H9 (cell line): ENCODE measurements around the gene LIN7C. TPM values are rescaled to one million over a fixed set of nuclear protein-coding genes. Genes with fewer than 3 reads are reported as not detected.

Experiments used
- DNase-seq: peaks from one replicate; pipeline ENCODE4 v3.0.0-alpha.2; 2017
- H2AFZ ChIP-seq: one replicate; pipeline ENCODE4 v1.6.1; 2013; ENCODE audit warnings: mild to moderate bottlenecking, low read length, control low read depth, moderate library complexity
- H2AK5ac ChIP-seq: 2 replicates; pipeline ENCODE4 v1.6.1; 2013; ENCODE audit warnings: low read length, control low read depth, mixed read lengths; ENCODE audit not compliant: insufficient read length
- H2BK120ac ChIP-seq: one replicate; pipeline ENCODE4 v1.6.1; 2013; ENCODE audit warnings: low read depth, mild to moderate bottlenecking, low read length, control low read depth, inconsistent platforms; ENCODE audit not compliant: poor library complexity, severe bottlenecking
- H2BK12ac ChIP-seq: 2 replicates; pipeline ENCODE4 v1.6.1; 2013; ENCODE audit warnings: low read length, control low read depth, mixed read lengths, low read depth; ENCODE audit not compliant: insufficient read length
- H2BK15ac ChIP-seq: 2 replicates; pipeline ENCODE4 v1.6.1; 2013; ENCODE audit warnings: low read depth, low read length, control low read depth
- H2BK20ac ChIP-seq: one replicate; pipeline ENCODE4 v1.6.1; 2013; ENCODE audit warnings: low read depth, mild to moderate bottlenecking, low read length, control low read depth, inconsistent platforms; ENCODE audit not compliant: poor library complexity, severe bottlenecking
- H2BK5ac ChIP-seq: 2 replicates; pipeline ENCODE4 v1.6.1; 2013; ENCODE audit warnings: low read length, control low read depth, mixed read lengths; ENCODE audit not compliant: insufficient read length
- H3K14ac ChIP-seq: 2 replicates; pipeline ENCODE4 v1.6.1; 2013; ENCODE audit warnings: low read length, control low read depth; ENCODE audit not compliant: insufficient read depth
- H3K18ac ChIP-seq: 2 replicates; pipeline ENCODE4 v1.6.1; 2013; ENCODE audit warnings: low read depth, mild to moderate bottlenecking, mixed read lengths, low read length, control low read depth; ENCODE audit not compliant: insufficient read length
- H3K23ac ChIP-seq: 2 replicates; pipeline ENCODE4 v1.6.1; 2013; ENCODE audit warnings: low read length, control low read depth, mixed read lengths, low read depth; ENCODE audit not compliant: insufficient read length
- H3K23me2 ChIP-seq: 2 replicates; pipeline ENCODE4 v1.6.1; 2013; ENCODE audit warnings: low read depth, mild to moderate bottlenecking, mixed read lengths, low read length, control low read depth; ENCODE audit not compliant: insufficient read length, poor library complexity, severe bottlenecking
- H3K27ac ChIP-seq: 2 replicates; pipeline ENCODE4 v1.5.1; 2013; ENCODE audit warnings: low read length, control low read depth, mixed read lengths, low read depth; ENCODE audit not compliant: insufficient read length
- H3K27me3 ChIP-seq: 2 replicates; pipeline ENCODE4 v1.6.1; 2013; ENCODE audit warnings: low read length, control low read depth, inconsistent platforms; ENCODE audit not compliant: insufficient read depth
- H3K4ac ChIP-seq: 2 replicates; pipeline ENCODE4 v1.6.1; 2013; ENCODE audit warnings: low read depth, mild to moderate bottlenecking, control low read depth, inconsistent platforms, low read length, moderate library complexity
- H3K4me1 ChIP-seq: 2 replicates; pipeline ENCODE4 v1.6.1; 2013; ENCODE audit warnings: low read length, control low read depth, inconsistent platforms; ENCODE audit not compliant: insufficient read depth
- H3K4me2 ChIP-seq: 2 replicates; pipeline ENCODE4 v1.6.1; 2013; ENCODE audit warnings: low read length, control low read depth, mixed read lengths; ENCODE audit not compliant: insufficient read length, insufficient read depth
- H3K56ac ChIP-seq: 2 replicates; pipeline ENCODE4 v1.6.1; 2013; ENCODE audit warnings: low read depth, mild to moderate bottlenecking, mixed read lengths, low read length, control low read depth; ENCODE audit not compliant: insufficient read length
- H3K79me1 ChIP-seq: 2 replicates; pipeline ENCODE4 v1.6.1; 2013; ENCODE audit warnings: low read depth, mild to moderate bottlenecking, moderate library complexity, low read length, control low read depth, inconsistent platforms; ENCODE audit not compliant: insufficient read depth, poor library complexity, severe bottlenecking
- H3K79me2 ChIP-seq: 2 replicates; pipeline ENCODE4 v1.6.1; 2013; ENCODE audit warnings: low read length, control low read depth, inconsistent platforms; ENCODE audit not compliant: insufficient read depth
- H3K9ac ChIP-seq: 2 replicates; pipeline ENCODE4 v1.6.1; 2013; ENCODE audit warnings: low read length, control low read depth, mixed read lengths; ENCODE audit not compliant: insufficient read length; ENCODE audit errors: extremely low read depth
- H3K9me3 ChIP-seq: one replicate; pipeline ENCODE4 v1.6.1; 2013; ENCODE audit warnings: low read depth, low read length, inconsistent platforms; ENCODE audit not compliant: control insufficient read depth
- H3T11ph ChIP-seq: one replicate; pipeline ENCODE4 v1.6.1; 2013; ENCODE audit warnings: mild to moderate bottlenecking, low read length, control low read depth, inconsistent platforms
- H4K20me1 ChIP-seq: one replicate; pipeline ENCODE4 v1.6.1; 2013; ENCODE audit not compliant: control insufficient read depth, insufficient read length, insufficient read depth
- H4K5ac ChIP-seq: 2 replicates; pipeline ENCODE4 v1.6.1; 2013; ENCODE audit warnings: low read depth, mild to moderate bottlenecking, mixed read lengths, low read length, control low read depth; ENCODE audit not compliant: insufficient read length
- H4K8ac ChIP-seq: replicated peaks from 2 replicates; pipeline ENCODE4 v1.6.1; 2013; ENCODE audit warnings: low read length, control low read depth, mixed read lengths, low read depth; ENCODE audit not compliant: insufficient read length
- H4K91ac ChIP-seq: 2 replicates; pipeline ENCODE4 v1.6.1; 2013; ENCODE audit warnings: low read depth, mild to moderate bottlenecking, moderate library complexity, mixed read lengths, low read length, control low read depth; ENCODE audit not compliant: insufficient read length
- H3K27ac Mint-ChIP-seq, 3 experiments: 2 replicates in 2 of 3; 3 replicates in 1 of 3; pipeline ENCODE4 v1.8.0; 2020 to 2021; ENCODE audit warnings: mixed read lengths in 3 of 3, mild to moderate bottlenecking in 1 of 3, moderate library complexity in 1 of 3
- H3K27me3 Mint-ChIP-seq: 2 replicates; pipeline ENCODE4 v1.8.0; 2021; ENCODE audit warnings: low read depth, mild to moderate bottlenecking, moderate library complexity, mixed read lengths
- H3K36me3 Mint-ChIP-seq, 3 experiments: 2 replicates in 2 of 3; 3 replicates in 1 of 3; pipeline ENCODE4 v1.8.0; 2020 to 2021; ENCODE audit warnings: low read depth in 3 of 3, mixed read lengths in 3 of 3; ENCODE audit not compliant: insufficient read depth in 1 of 3
- H3K4me1 Mint-ChIP-seq, 2 experiments: 2 replicates each; pipeline ENCODE4 v1.8.0; 2020; ENCODE audit warnings: mixed read lengths in 2 of 2
- H3K4me3 Mint-ChIP-seq, 2 experiments: 2 replicates in 1 of 2; 3 replicates in 1 of 2; pipeline ENCODE4 v1.8.0; 2020 to 2021; ENCODE audit warnings: mild to moderate bottlenecking in 2 of 2, mixed read lengths in 2 of 2, moderate library complexity in 1 of 2
- H3K9me3 Mint-ChIP-seq, 2 experiments: 2 replicates in 1 of 2; 3 replicates in 1 of 2; pipeline ENCODE4 v1.8.0; 2020; ENCODE audit warnings: mild to moderate bottlenecking in 2 of 2, mixed read lengths in 2 of 2, moderate library complexity in 1 of 2
- CTCF ChIP-seq: fragments of 200-600 bp; sonication (generic); conservative IDR thresholded peaks from 3 replicates; pipeline ENCODE4 v1.8.0; 2021; ENCODE audit warnings: antibody characterized with exemption, mild to moderate bottlenecking
- WGBS: extraction: QIAGEN DNeasy Blood & Tissue Kit; methylation state at CpG from one replicate; pipeline ENCODE4 v1.1.7; 2013; ENCODE audit warnings: missing lambda C conversion rate, low lambda C conversion rate, mixed read lengths; ENCODE audit not compliant: insufficient read length; ENCODE audit errors: extremely low coverage; 5-methylcytosine and 5-hydroxymethylcytosine counted together
- total RNA-seq: library from RNA; stranded (reverse); gene quantifications from 2 replicates; pipeline ENCODE4 v1.2.1, GENCODE V29; 2021

LIN7C gene
- total RNA-seq, 1 experiment from 2014 or later, result 40.0 TPM

- peaks cover 10% of the 10 kb centered on the region in 2 experiments; a peak in 3 of 4 replicates for H3K4me1 Mint-ChIP-seq
- Histone ChIP-seq H3K4me1 (no peaks in the 10 kb centered on the region), H3K79me2 (no peaks in the 10 kb centered on the region), H2BK20ac (no peak overlapping the region), H2AK5ac (no peak overlapping the region), H4K8ac (no peak overlapping the region), H2BK12ac (no peak overlapping the region), H3K14ac (no peak overlapping the region), H2BK120ac (no peak overlapping the region), H4K5ac (no peak overlapping the region), H3K9ac (no peak overlapping the region), H3K4ac (no peak overlapping the region), H3K27ac (no peak overlapping the region), H3K9me3 (no peaks in the 10 kb centered on the region), H3K4me2 (no peak overlapping the region), H2BK5ac (no peak overlapping the region), H4K20me1 (no peaks in the 10 kb centered on the region), H3K18ac (no peak overlapping the region), H3K23me2 (no peaks in the 10 kb centered on the region), H3K56ac (no peak overlapping the region), H4K91ac (no peak overlapping the region), H3K27me3 (no peaks in the 10 kb centered on the region), H3T11ph (no peak overlapping the region), H2BK15ac (no peak overlapping the region), H2AFZ (no peak overlapping the region), H3K79me1 (no peaks in the 10 kb centered on the region), H3K23ac (no peak overlapping the region)
- TF ChIP-seq CTCF, result no peak
- H3K36me3 Mint-ChIP-seq, result no peaks in the 10 kb centered on the region
- no peak overlapping the region for H3K27ac Mint-ChIP-seq
- H3K27me3 Mint-ChIP-seq, result peaks cover 2% of the 10 kb centered on the region; the same call in 1 of the 2 replicates
- no peaks in the 10 kb centered on the region for H3K9me3 Mint-ChIP-seq
- no CpG with 5 or more reads among the region's 2 CpGs for WGBS
- H3K4me3 Mint-ChIP-seq, result no peak overlapping the region
- no peak for DNase-seq
These were observed 20.0 kb upstream of the LIN7C start for GRCh38 chr11:27526535-27526934.
